HG02678 (cell line): Measurements from ENCODE around the gene GFAP.

Experiments
- ATAC-seq: cut with Tn5 transposase; IDR thresholded peaks from one replicate; pipeline ENCODE4 v1.9.1; 2021; ENCODE audit warnings: mild to moderate bottlenecking, moderate library complexity; ENCODE audit not compliant: unreplicated experiment

GFAP gene

GRCh38 chr17:44867841-44868240, 47.5 kb downstream of the GFAP start:
- ATAC-seq = no peak

- no peak for ATAC-seq
Observed at GRCh38 chr17:44865931-44866330, 49.4 kb downstream of the GFAP start.

DNA sequence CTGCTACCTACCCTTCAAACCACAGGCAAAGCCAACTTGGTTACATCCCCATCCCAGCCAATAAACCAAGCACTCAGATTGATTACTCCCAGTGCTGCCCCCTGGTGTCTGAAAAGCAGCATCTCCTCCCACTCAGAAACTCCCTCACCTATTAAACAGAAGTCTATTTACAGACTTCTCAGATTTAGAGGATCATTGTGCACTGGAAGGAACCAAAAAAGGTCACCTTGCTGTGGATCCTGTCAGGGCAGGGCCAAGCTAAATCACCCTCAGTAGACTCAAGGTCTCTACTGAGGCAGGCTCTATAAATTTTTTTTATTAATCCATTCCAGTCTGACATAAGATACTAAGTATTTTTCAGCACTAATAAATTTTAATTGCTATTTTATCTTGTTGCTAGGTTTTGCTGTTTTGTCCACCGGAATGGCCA, 50.1 kb downstream of the GFAP start:
- no peak for ATAC-seq

GRCh38 chr17:44864831-44865230, 50.5 kb downstream of the GFAP start:
- no peak for ATAC-seq

- ATAC-seq = no peak
Observed at GRCh38 chr17:44863061-44863918, 52.0 kb downstream of the GFAP start.

DNA sequence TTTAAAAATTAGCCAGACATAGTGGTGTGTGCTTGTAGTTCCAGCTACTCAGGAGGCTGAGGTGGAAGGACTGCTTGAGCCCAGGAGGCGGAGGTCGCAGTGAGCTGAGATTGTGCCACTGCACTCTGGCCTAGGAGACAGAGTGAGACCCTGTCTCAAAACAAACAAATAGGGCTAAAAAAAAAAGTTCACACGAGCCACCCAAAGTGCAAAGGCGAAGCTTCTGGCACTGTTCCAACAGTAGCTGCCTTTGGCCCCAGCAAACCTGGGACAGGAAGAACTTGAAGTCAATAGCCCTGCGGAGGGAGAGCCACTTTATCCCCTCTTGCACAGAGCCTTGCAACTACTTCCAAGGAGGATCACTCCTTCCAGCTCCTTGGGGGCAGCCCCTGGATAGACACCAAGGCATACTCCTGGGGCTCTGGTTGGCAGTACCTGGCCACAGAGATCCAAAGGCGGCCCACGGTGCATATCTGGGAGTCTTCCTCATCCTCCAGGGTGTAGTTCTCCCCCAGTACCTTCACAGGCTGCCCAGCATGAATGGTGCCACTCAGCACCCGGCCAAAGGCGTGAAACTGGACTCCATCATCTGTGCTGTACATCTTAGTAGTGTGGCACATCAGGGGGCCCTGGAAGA, 52.9 kb downstream of the GFAP start:
- ATAC-seq = no peak

DNA sequence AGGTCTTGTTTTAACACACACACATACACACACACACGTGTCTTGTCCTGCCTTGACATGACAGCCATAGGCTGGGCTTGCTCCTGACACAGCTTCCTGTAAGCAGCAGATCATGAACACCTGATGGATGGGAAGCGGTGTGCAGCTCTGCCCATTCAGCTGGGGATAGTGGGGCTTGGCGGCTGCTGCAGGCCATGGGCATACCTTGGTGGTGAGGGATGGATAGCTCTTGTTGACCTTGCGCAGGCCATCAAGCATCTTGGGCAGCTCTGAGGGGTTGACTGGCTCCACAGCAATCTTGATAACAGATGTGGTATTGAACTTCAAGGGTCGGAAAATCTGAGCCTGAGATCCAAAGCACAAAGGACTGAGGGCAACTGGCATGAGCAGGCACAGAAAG, 55.6 kb downstream of the GFAP start:
- no peak for ATAC-seq

GRCh38 chr17:44854192-44854591, 61.1 kb downstream of the GFAP start:
- ATAC-seq = no peak
